GM23338 (cell line): ENCODE measurements around the gene ABR. TPM values are rescaled to one million over a fixed set of nuclear protein-coding genes. Genes with fewer than 3 reads are reported as not detected.

ENCODE experiments used
- ATAC-seq: fragments of 200-7000 bp; cut with Tn5 transposase; 3 replicates; pipeline ENCODE4 v1.9.1; 2020
- DNase-seq: peaks from one replicate; pipeline ENCODE4 v3.0.0-alpha.2; 2015; ENCODE audit warnings: low spot score
- H2AFZ ChIP-seq: fragments of 200-600 bp; sonication (generic); 2 replicates; pipeline ENCODE4 v1.8.0; 2016; ENCODE audit warnings: antibody characterized with exemption, mild to moderate bottlenecking, moderate library complexity
- H3F3A ChIP-seq: fragments of 200-600 bp; sonication (generic); replicated peaks from 2 replicates; pipeline ENCODE4 v1.8.0; 2017; ENCODE audit warnings: antibody characterized with exemption, mixed run types, low read depth
- H3K27ac ChIP-seq: fragments of 200-600 bp; sonication (generic); 2 replicates; pipeline ENCODE4 v1.6.1; 2016; ENCODE audit warnings: low read depth
- H3K27me3 ChIP-seq: fragments of 200-600 bp; sonication (generic); 2 replicates; pipeline ENCODE4 v1.8.0; 2016; ENCODE audit warnings: mild to moderate bottlenecking, mixed run types, moderate library complexity; ENCODE audit not compliant: insufficient read depth
- H3K36me3 ChIP-seq: fragments of 200-600 bp; sonication (generic); 2 replicates; pipeline ENCODE4 v1.8.0; 2016; ENCODE audit warnings: mild to moderate bottlenecking; ENCODE audit not compliant: insufficient read depth
- H3K4me1 ChIP-seq: fragments of 200-600 bp; sonication (generic); 2 replicates; pipeline ENCODE4 v1.8.0; 2016; ENCODE audit warnings: mild to moderate bottlenecking, moderate library complexity; ENCODE audit not compliant: insufficient read depth
- H3K4me2 ChIP-seq: fragments of 200-600 bp; sonication (generic); 2 replicates; pipeline ENCODE4 v1.7.1; 2017; ENCODE audit warnings: mixed run types
- H3K4me3 ChIP-seq: fragments of 200-600 bp; sonication (generic); 2 replicates; pipeline ENCODE4 v1.6.1; 2016; ENCODE audit warnings: mixed run types
- H3K79me2 ChIP-seq: fragments of 200-600 bp; sonication (generic); replicated peaks from 2 replicates; pipeline ENCODE4 v1.8.0; 2017; ENCODE audit warnings: mild to moderate bottlenecking; ENCODE audit not compliant: insufficient read depth
- H3K9me2 ChIP-seq: fragments of 200-600 bp; sonication (generic); 2 replicates; pipeline ENCODE4 v1.8.0; 2017; ENCODE audit not compliant: insufficient read depth
- H4K20me1 ChIP-seq: fragments of 200-600 bp; sonication (generic); replicated peaks from 2 replicates; pipeline ENCODE4 v1.8.0; 2017; ENCODE audit warnings: mild to moderate bottlenecking; ENCODE audit not compliant: insufficient read depth
- H3K27ac Mint-ChIP-seq: 2 replicates; pipeline ENCODE4 v1.8.0; 2020; ENCODE audit warnings: inconsistent platforms, mild to moderate bottlenecking, moderate library complexity, mixed read lengths
- H3K27me3 Mint-ChIP-seq: 3 replicates; pipeline ENCODE4 v1.8.0; 2022; ENCODE audit warnings: low read depth, mild to moderate bottlenecking, moderate library complexity, mixed read lengths, inconsistent platforms; ENCODE audit not compliant: insufficient read depth, poor library complexity
- H3K36me3 Mint-ChIP-seq: 3 replicates; pipeline ENCODE4 v1.8.0; 2021; ENCODE audit warnings: low read depth, mild to moderate bottlenecking, inconsistent platforms, moderate library complexity, mixed read lengths
- H3K4me1 Mint-ChIP-seq: 3 replicates; pipeline ENCODE4 v1.8.0; 2020; ENCODE audit warnings: mild to moderate bottlenecking, inconsistent platforms, mixed read lengths
- H3K4me3 Mint-ChIP-seq: 3 replicates; pipeline ENCODE4 v1.8.0; 2021; ENCODE audit warnings: moderate library complexity, mild to moderate bottlenecking, inconsistent platforms, mixed read lengths
- H3K9me3 Mint-ChIP-seq: 3 replicates; pipeline ENCODE4 v1.8.0; 2020; ENCODE audit warnings: moderate library complexity, mild to moderate bottlenecking, inconsistent platforms, mixed read lengths
- CREB1 ChIP-seq: fragments of 250-450 bp; sonication (Bioruptor Pico); IDR thresholded peaks from 2 replicates; pipeline ENCODE4 v1.5.0; 2020; ENCODE audit warnings: low read depth, mild to moderate bottlenecking, moderate library complexity
- EZH2 ChIP-seq: fragments of 200-600 bp; sonication (generic); IDR thresholded peaks from one replicate; pipeline ENCODE4 v1.8.0; 2017; ENCODE audit warnings: antibody characterized with exemption, mild to moderate bottlenecking, low read depth; ENCODE audit not compliant: unreplicated experiment
- EZH2phosphoT487 ChIP-seq: fragments of 200-600 bp; sonication (generic); IDR thresholded peaks from one replicate; pipeline ENCODE4 v1.8.1; 2018; ENCODE audit warnings: antibody characterized with exemption; ENCODE audit not compliant: unreplicated experiment
- JUNB ChIP-seq: IDR thresholded peaks from one replicate; pipeline ENCODE4 v1.6.1; 2016; ENCODE audit warnings: antibody characterized with exemption; ENCODE audit not compliant: unreplicated experiment
- NANOG ChIP-seq: IDR thresholded peaks from 2 replicates; pipeline ENCODE4 v1.6.1; 2016; ENCODE audit warnings: antibody characterized with exemption, borderline replicate concordance
- POLR2AphosphoS5 ChIP-seq: IDR thresholded peaks from 2 replicates; pipeline ENCODE4 v1.6.1; 2016; ENCODE audit warnings: antibody characterized with exemption, low read depth
- REST ChIP-seq: IDR thresholded peaks from one replicate; pipeline ENCODE4 v1.6.1; 2018; ENCODE audit warnings: antibody characterized with exemption; ENCODE audit not compliant: unreplicated experiment
- STAT1 ChIP-seq: IDR thresholded peaks from one replicate; pipeline ENCODE4 v1.6.1; 2016; ENCODE audit warnings: antibody characterized with exemption; ENCODE audit not compliant: unreplicated experiment
- ZNF114 ChIP-seq: fragments of 250-450 bp; sonication (Bioruptor Pico); IDR thresholded peaks from 2 replicates; pipeline ENCODE4 v1.5.0; 2020; ENCODE audit warnings: mild to moderate bottlenecking, moderate library complexity
- ZNF331 ChIP-seq: fragments of 250-450 bp; sonication (Bioruptor Pico); IDR thresholded peaks from 2 replicates; pipeline ENCODE4 v1.5.0; 2020; ENCODE audit warnings: low read depth, mild to moderate bottlenecking, moderate library complexity
- polyA plus RNA-seq: library from polyadenylated mRNA; unstranded; fragments of >200 nt; fragmentation: Nextera tagmentation; extraction: Ambion mirVana; gene quantifications from 2 replicates; pipeline ENCODE4 v1.2.1, GENCODE V29; 2016
- total RNA-seq: library from RNA; depleted of rRNA; stranded (reverse); fragments of >200 nt; shearing (Covaris generic); gene quantifications from 2 replicates; pipeline ENCODE4 v1.2.3, GENCODE V29; 2014
- TF ChIP-seq, protein P1 (sequence below): IDR thresholded peaks from 2 replicates; pipeline ENCODE4 v1.6.1; 2016; ENCODE audit warnings: antibody characterized with exemption
- TF ChIP-seq, protein P2 (sequence below), 2 experiments: fragments of 200-600 bp in 1 of 2; sonication (generic) in 1 of 2; conservative IDR thresholded peaks; 2 replicates each; pipeline versions ENCODE4 v1.5.1 to v1.6.1; 2016 to 2017; ENCODE audit warnings: antibody characterized with exemption in 2 of 2, low read depth in 2 of 2, mild to moderate bottlenecking in 2 of 2, moderate library complexity in 1 of 2

The ABR gene
- total and polyA plus RNA-seq, 2 experiments from 2014 or later, result 15.0 to 27.7 TPM

- Mint-ChIP-seq H3K27ac (no peak overlapping the region), H3K9me3 (no peaks in the 10 kb centered on the region; the same call in 2 of the 3 replicates), H3K4me3 (no peak overlapping the region), H3K27me3 (peaks cover 16% of the 10 kb centered on the region), H3K4me1 (peaks cover 33% of the 10 kb centered on the region), H3K36me3 (peaks cover 2% of the 10 kb centered on the region; the same call in 1 of the 3 replicates)
- Histone ChIP-seq H3K4me1 (peaks cover 15% of the 10 kb centered on the region; the same call in 1 of the 2 replicates), H3K79me2 (no peaks in the 10 kb centered on the region), H3K36me3 (no peaks in the 10 kb centered on the region), H3K27me3 (no peaks in the 10 kb centered on the region), H3K4me3 (no peak overlapping the region), H3K27ac (no peak overlapping the region), H2AFZ (no peak overlapping the region), H4K20me1 (no peaks in the 10 kb centered on the region), H3K9me2 (no peaks in the 10 kb centered on the region), H3K4me2 (no peak overlapping the region), H3F3A (no peaks in the 10 kb centered on the region)
- TF ChIP-seq ZNF331 (no peak), STAT1 (no peak), NANOG (no peak), EZH2 (no peak), REST (no peak), EZH2phosphoT487 (no peak), POLR2AphosphoS5 (no peak), CREB1 (CRISPR knock-in tag) (no peak), ZNF114 (no peak), JUNB (no peak)
- TF ChIP-seq, protein P1, sequence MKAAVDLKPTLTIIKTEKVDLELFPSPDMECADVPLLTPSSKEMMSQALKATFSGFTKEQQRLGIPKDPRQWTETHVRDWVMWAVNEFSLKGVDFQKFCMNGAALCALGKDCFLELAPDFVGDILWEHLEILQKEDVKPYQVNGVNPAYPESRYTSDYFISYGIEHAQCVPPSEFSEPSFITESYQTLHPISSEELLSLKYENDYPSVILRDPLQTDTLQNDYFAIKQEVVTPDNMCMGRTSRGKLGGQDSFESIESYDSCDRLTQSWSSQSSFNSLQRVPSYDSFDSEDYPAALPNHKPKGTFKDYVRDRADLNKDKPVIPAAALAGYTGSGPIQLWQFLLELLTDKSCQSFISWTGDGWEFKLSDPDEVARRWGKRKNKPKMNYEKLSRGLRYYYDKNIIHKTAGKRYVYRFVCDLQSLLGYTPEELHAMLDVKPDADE, result no peak
- TF ChIP-seq, protein P2, sequence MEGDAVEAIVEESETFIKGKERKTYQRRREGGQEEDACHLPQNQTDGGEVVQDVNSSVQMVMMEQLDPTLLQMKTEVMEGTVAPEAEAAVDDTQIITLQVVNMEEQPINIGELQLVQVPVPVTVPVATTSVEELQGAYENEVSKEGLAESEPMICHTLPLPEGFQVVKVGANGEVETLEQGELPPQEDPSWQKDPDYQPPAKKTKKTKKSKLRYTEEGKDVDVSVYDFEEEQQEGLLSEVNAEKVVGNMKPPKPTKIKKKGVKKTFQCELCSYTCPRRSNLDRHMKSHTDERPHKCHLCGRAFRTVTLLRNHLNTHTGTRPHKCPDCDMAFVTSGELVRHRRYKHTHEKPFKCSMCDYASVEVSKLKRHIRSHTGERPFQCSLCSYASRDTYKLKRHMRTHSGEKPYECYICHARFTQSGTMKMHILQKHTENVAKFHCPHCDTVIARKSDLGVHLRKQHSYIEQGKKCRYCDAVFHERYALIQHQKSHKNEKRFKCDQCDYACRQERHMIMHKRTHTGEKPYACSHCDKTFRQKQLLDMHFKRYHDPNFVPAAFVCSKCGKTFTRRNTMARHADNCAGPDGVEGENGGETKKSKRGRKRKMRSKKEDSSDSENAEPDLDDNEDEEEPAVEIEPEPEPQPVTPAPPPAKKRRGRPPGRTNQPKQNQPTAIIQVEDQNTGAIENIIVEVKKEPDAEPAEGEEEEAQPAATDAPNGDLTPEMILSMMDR (conservative IDR thresholded peaks at IDR 0.05; ENCODE audit: low read depth in 2 of 2), result no peak
- ATAC-seq (no peak), DNase-seq (no peak)
These were observed 102.8 kb downstream of the ABR start for GRCh38 chr17:1076982-1077302.
